Central memory CD4-positive, alpha-beta T cell (primary cell): ENCODE measurements around the gene SPATA24.
"Not testable (repeated sequence)": the region's sequence is repeated elsewhere in the genome, so short reads cannot be mapped to it uniquely, and the experiment has no call there.

Experiments
- DNase-seq: peaks from one replicate; pipeline ENCODE4 v3.0.0; 2022

Gene SPATA24

GRCh38 chr5:139416651-139417050 is 12.8 kb upstream of the SPATA24 start:
- DNase-seq: no peak

DNA sequence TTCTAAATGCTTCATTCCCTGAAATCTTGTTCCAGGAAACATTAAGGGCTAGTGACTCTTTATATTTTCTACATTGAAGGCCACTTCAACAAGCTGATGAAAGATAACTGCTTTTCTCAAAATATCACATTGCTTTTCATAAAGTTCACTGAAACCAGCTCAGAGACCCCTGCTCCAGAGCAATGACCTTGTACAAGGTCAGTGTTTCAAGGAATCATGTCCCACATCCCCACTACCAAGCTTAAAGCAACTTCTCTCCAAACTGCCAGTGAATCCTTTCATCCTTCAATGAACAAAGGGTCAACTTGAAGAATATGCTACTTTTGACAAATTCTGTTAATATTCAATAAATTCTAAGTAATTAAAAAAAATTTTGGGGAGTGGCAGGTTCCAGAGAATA is 12.0 kb upstream of the SPATA24 start:
- DNase-seq: no peak

DNA sequence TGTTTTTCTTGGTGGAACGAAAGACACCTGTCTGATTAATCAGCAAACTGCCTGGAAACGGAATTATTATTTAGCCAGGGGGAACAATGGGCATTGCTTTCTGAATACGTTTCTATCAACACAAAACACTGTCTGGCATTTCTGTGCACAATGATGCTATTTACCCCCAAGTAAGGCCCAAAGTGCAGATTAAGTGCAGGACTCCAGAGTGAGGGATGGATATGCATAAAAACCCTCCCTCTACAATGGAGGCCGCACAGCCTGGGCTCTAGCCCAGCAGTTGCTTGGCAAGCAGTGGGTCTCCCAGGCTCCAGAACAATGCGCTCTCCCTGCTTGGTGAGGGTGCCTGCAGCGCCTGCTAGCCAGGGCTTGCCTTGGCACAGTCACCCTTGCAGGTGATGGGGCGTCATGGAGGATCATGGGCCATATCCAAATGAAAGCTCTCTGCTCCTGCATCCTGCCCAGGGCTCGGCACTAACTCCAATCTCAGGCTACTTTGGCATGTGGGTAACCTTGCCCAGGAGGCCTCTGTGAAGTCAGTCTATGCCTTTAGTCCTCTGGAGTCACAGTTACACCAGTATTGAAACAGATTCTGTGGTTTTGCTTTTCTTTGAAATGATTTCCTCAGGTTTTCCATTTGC is 11.5 kb upstream of the SPATA24 start:
- no peak for DNase-seq

DNA sequence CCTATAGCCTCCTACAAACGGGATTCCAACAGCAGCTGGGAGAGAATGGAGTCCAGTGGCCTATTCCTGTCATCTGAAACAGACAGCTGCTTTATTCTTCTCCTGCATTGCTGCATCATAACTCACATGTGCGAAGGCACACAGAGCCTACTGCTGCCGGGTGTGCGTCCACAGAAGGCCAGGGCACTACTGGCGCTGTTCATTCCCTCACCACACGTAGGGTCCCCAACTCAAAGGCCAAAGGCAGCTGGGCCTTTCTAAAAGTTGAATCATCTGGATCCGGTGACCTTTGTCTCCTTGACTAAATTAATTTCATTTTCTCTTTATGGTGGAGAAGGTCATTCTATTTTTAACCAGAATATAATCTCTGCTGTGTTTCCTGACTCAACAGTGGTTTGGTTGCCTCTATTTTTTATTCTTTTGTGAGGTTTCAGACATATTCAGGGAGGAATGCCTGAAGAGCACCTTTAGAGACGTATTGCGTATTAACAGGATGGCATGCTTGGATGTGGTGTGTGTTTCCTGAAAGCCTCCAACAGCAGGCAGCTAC is 10.8 kb upstream of the SPATA24 start:
- DNase-seq: no peak

DNA sequence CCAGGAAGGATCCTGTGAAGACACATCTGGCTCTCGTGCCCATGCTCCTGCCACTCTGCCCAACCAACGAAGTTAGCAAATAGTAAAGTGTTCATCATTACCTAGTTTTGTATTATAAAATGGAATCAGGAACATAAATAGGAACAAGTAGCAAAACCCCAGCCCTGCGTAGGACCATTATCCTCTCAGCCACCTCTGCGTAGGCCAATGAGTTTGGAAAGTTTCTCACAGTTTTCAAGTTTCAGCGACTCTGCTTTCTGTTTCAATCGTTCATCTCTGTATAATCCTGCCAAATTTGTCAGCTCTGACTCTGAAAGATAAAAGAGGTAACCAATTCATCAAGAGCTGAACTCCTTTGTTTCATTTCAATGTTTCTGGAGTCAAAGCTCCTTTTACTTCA is 10.1 kb upstream of the SPATA24 start:
- DNase-seq: no peak

GRCh38 chr5:139413153-139413552 is 9.3 kb upstream of the SPATA24 start:
- no peak for DNase-seq

GRCh38 chr5:139410993-139411828 is 7.3 kb upstream of the SPATA24 start:
- no peak for DNase-seq

DNA sequence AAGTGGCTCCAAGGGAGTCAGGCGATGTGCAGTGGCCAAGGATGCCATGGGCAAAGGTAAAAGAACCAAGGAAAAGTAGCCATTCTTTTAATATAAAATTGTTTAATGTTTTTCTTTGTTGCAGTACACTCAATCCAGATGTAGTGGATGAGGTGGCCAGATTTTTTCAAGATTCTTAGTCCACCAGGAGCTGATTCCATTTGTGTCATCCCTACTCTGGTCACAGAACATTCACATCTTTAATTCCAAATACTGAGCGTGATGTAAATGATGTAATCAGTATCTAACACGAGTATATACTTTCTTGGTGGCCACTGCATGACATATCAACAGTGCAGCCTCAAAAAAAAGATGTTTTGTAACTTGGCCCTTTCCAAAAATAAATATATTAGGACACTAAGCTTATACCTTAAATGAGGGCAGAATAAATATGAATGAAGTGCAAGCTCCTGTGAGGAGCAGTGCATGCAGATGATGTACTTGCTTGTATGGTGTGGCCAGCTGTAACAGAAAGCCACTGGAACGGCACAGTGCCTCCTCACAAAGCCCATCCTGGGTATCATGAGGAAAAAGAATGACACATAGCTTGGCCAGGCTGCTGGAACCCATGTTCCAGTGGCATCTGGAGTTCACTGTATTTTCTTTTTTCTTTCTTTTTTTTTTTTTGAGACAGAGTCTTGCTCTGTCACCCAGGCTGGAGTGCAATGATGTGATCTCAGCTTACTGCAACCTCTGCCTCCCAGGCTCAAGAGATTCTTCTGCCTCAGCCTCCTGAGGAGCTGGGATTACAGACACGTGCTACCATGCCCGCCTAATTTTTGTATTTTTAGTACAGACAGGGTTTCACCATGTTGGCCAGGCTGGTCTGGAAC is 6.5 kb upstream of the SPATA24 start:
- no peak for DNase-seq

GRCh38 chr5:139409116-139409515 is 5.2 kb upstream of the SPATA24 start:
- not testable (repeated sequence) for DNase-seq

DNA sequence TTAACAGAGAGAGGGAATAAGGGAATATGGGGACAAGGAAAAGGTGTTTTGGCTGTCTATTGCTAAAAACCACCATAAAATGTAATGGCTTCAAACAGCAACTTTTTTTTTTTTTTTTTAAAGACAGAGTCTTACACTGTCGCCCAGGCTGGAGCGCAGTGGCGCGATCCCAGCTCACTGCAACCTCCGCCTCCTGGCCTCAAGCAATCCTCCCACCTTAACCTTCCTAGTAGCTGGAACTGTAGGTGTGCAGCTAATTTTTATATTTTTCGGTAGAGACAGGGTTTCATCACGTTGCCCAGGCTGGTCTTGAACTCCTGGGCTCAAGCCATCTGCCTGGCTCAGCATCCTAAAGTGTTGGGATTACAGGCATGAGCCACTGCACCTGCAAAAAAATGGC is 4.3 kb upstream of the SPATA24 start:
- DNase-seq: no peak

DNA sequence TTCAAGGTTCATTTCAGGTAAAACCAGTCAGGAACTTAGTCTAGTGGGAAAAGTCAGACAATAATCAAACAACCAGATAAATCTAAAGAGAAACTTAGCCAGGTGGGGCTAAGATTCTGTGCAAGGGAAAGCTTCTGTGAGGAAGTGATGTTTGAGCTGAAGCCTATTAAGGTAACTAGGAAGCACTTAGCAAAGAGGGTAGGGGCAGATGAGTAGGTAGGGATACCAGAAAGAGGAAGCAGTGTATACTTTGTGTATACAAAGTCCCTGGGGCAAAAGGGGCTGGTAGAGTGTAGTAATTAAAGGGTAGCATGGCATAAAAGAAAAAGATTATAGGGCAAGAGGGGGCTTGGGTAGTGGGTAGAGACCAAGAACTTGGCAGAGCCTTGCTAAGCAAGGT is 3.6 kb upstream of the SPATA24 start:
- DNase-seq: no peak

DNA sequence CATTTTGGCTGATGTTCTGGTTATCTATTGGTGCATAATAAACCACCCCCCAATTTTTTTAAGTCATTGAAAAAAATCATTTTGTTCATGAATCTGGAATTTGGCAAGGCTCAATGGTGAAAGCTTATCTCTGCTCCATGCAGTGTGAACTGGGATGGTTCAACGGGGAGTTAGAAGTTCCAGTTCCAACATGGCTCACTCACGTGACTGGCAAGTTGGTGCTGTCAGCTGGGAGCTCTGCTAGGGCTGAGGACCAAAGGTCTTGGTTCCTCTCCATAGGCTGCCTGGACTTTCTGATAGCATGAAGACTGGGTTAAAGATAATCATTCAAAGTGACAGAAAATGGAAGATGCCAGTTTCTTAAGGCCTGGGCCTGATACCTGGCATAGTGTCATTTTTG is 3.1 kb upstream of the SPATA24 start:
- no peak for DNase-seq

DNA sequence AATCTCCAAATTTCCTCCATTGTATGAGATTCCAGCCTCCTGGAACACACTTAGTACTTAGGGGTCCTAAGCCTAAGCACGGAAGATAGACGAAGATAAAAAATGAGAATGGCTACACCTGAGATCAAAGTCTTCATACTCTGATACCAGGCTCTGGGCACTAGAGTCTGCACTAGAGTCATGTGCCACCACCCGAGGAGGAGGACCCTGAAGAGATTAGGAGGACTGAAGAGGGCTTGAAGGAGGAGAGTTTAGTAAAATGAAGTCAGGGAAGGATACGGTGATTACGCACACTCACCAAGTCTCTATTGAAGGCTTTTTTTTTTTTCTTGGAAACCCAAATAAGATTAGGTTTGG is 573 bp upstream of the SPATA24 start:
- no peak for DNase-seq

DNA sequence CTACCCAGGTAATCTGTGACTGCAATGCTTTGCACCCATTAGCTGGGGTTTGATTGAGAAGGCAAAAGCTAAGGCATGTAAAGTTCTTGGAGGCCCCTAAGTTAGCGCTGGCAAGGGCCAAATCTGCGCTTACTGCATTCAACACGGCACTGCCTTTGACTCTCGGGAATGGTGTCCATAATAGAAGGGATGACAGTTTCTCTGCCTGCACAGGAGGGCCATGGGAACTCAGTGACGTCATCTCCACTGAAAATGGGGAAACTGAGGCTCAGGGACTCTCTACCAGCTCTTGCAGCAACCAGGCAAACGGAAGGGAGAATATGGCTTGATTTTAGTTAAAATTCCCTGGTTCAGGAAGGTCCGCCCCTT is 487 bp downstream of the SPATA24 start:
- DNase-seq: no peak

DNA sequence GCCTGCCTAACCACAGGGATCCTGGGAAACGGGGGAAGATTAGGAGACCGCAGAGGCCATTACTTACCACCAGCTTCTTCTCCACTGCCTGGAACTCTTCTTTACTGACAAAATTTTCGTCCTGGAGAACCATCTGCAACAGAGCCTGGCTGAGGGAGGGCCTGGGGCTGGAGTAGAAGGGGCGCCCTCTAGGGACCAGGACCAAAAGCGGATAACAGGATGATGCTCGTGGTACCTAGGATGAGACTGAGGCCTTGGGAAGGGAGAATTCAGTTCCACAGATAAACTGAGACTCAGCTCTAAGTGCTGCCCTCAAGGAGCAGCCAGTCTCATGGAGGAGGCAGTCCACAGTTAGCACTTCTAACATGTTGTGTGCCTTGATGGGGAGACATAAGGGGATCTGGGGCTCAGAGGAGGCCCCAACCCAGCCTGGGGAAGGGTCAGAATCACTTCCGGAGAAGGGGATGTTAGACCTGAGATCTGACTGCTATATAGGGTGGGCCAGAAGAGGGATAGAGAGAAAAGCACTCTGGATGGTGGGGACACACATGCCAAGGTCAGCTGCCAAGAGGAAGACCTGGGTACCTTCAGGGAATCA is 1.2 kb downstream of the SPATA24 start:
- no peak for DNase-seq

DNA sequence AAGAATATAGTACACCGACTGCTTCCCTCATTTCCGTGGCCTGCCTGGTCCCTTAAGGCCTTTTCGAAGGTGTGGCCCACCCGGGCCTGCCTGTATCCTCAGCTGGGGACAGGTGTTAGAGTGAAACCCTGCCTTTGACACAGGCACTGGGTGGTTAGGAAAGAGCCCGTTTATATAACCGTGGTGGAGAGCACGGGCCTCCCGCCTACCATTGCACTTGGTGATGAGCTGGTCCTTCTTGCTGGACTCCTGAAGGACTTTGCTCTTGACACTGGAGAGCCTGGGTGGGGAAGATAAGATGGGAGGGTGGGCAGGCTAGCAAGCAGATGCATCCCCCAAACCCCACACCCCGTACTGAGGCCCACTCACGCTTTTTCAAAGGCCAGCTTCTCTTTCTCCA is 2.3 kb downstream of the SPATA24 start:
- no peak for DNase-seq

DNA sequence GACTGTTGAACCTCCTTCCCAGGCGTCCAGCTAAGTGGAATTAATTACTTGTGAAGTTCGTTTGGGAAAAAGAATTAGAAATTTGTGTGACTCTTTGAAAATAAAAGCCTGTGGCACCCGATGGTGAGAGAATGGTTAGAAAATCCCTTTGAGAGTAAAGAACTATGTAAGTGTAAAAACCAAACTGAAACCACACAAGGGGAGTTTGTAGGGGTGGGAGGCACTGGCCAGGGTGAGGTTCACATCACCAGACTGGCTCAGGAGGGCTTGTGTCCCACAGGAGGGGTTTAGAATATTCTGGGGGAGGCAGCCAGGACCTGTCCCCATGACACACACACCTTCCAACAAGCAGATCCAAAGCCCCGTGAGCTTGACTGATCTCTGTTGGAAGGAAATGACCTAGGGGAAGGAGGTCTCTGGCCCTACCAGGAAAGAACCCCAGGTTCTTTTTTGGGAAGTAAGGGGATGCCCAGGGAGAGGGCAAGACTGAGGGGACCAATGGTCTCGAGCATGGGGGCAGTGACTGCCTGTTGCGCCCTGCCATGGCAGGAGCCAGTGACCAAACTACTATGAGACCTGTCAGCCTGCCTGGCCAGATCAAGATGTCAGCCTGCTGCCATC is 4.3 kb downstream of the SPATA24 start:
- DNase-seq: no peak

GRCh38 chr5:139397921-139398320 is 6.0 kb downstream of the SPATA24 start:
- DNase-seq: no peak

DNA sequence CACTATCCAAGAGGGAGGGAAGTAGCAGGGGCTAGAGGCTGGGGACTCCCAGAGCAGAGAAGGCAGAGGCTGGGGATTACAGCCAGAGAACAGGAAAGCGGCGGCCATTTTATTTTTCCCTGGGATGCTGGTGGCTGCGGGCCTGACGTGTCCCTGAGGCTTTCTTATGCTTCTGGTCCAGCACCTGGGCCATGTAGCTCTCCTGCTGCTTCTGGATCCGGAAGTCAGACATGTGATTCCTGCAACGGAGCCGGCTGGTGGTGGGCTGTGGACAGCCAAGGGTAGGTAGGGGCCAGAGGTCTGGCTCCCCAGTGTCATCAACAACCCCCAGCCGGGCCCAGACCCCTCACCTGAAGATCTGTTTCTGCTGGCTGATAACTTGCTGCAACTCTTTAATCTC is 7.2 kb downstream of the SPATA24 start:
- no peak for DNase-seq

- DNase-seq: no peak
Observed at GRCh38 chr5:139395844-139396640, 7.8 kb downstream of the SPATA24 start.
